HEK293 (cell line): ENCODE measurements around the gene CYP4F22.

Experiments used
- CTCF ChIA-PET: fragments of 350-600 bp; formaldehyde crosslinking; extraction: SDS; loops from one replicate; lab custom pipeline; 2021; ENCODE audit warnings: antibody characterized with exemption; lab: Yijun Ruan, JAX
- POLR2A ChIA-PET: fragments of 300-600 bp; formaldehyde crosslinking; extraction: SDS; loops from one replicate; lab custom pipeline; 2020; ENCODE audit warnings: antibody characterized with exemption, inconsistent platforms; lab: Yijun Ruan, JAX
- H3K27ac ChIP-seq: fragments of 200-500 bp; sonication (Bioruptor generic); 2 replicates; pipeline ENCODE4 v1.5.1; 2014; ENCODE audit warnings: low read depth, low read length, control low read depth, inconsistent platforms; ENCODE audit errors: extremely low read depth
- H3K36me3 ChIP-seq, 2 experiments: fragments of 200-500 bp in 1 of 2; sonication (Bioruptor generic) in 1 of 2; 1 replicate in 1 of 2; 2 replicates in 1 of 2; pipeline ENCODE4 v1.5.1; 2014 to 2017; ENCODE audit warnings: inconsistent platforms in 2 of 2, low read length in 2 of 2; ENCODE audit not compliant: control insufficient read depth in 2 of 2, insufficient read depth in 1 of 2
- H3K4me1 ChIP-seq: fragments of 200-500 bp; sonication (Bioruptor generic); 2 replicates; pipeline ENCODE4 v1.5.1; 2014; ENCODE audit warnings: mild to moderate bottlenecking, low read length, inconsistent platforms; ENCODE audit not compliant: control insufficient read depth, insufficient read depth
- H3K4me3 ChIP-seq: 2 replicates; pipeline ENCODE4 v1.5.1; 2011; ENCODE audit warnings: low read depth, mild to moderate bottlenecking, control low read depth, low read length, moderate library complexity
- H3K9me3 ChIP-seq: fragments of 200-500 bp; sonication (Bioruptor generic); 2 replicates; pipeline ENCODE4 v1.5.1; 2014; ENCODE audit warnings: low read depth, low read length, inconsistent platforms; ENCODE audit not compliant: control insufficient read depth, insufficient read depth
- BCL11A ChIP-seq: fragments of 450-650 bp; formaldehyde crosslinking; IDR thresholded peaks from 2 replicates; pipeline ENCODE4 v1.5.1; 2016; ENCODE audit warnings: low read depth, missing biosample characterization, missing genetic modification characterization
- KLF7 ChIP-seq: fragments of 450-650 bp; formaldehyde crosslinking; IDR thresholded peaks from 2 replicates; pipeline ENCODE4 v1.5.1; 2016; ENCODE audit warnings: missing biosample characterization, missing genetic modification characterization, borderline replicate concordance
- REPIN1 ChIP-seq: fragments of 450-650 bp; formaldehyde crosslinking; IDR thresholded peaks from 2 replicates; pipeline ENCODE4 v1.5.1; 2017; ENCODE audit warnings: missing biosample characterization, missing genetic modification characterization, low read depth
- ZIC2 ChIP-seq: fragments of 450-650 bp; formaldehyde crosslinking; IDR thresholded peaks from 2 replicates; pipeline ENCODE4 v1.5.1; 2016; ENCODE audit warnings: missing biosample characterization, missing genetic modification characterization
- ZNF214 ChIP-seq: fragments of 450-650 bp; formaldehyde crosslinking; IDR thresholded peaks from 2 replicates; pipeline ENCODE4 v1.5.1; 2017; ENCODE audit warnings: missing biosample characterization, mild to moderate bottlenecking, missing genetic modification characterization, borderline replicate concordance
- ZNF449 ChIP-seq: fragments of 450-650 bp; formaldehyde crosslinking; IDR thresholded peaks from 2 replicates; pipeline ENCODE4 v1.5.1; 2017; ENCODE audit warnings: missing biosample characterization, mild to moderate bottlenecking, missing genetic modification characterization, moderate library complexity
- ZNF518A ChIP-seq: fragments of 450-650 bp; formaldehyde crosslinking; conservative IDR thresholded peaks from 2 replicates; pipeline ENCODE4 v1.5.1; 2016; ENCODE audit warnings: low read depth, missing biosample characterization, missing genetic modification characterization
- ZNF561 ChIP-seq: fragments of 450-650 bp; IDR thresholded peaks from 2 replicates; pipeline ENCODE4 v1.5.1; 2018; ENCODE audit warnings: missing biosample characterization, missing genetic modification characterization, borderline replicate concordance
- ZNF658 ChIP-seq: fragments of 450-650 bp; formaldehyde crosslinking; IDR thresholded peaks from 2 replicates; pipeline ENCODE4; 2016; ENCODE audit warnings: missing biosample characterization, missing genetic modification characterization
- ZNF747 ChIP-seq: fragments of 450-650 bp; formaldehyde crosslinking; IDR thresholded peaks from 2 replicates; pipeline ENCODE4 v1.5.1; 2016; ENCODE audit warnings: missing biosample characterization, missing genetic modification characterization
- ZNF768 ChIP-seq: fragments of 450-650 bp; formaldehyde crosslinking; IDR thresholded peaks from 2 replicates; pipeline ENCODE4 v1.5.1; 2018; ENCODE audit warnings: missing biosample characterization, mild to moderate bottlenecking, missing genetic modification characterization
- ZNF792 ChIP-seq: fragments of 450-650 bp; formaldehyde crosslinking; IDR thresholded peaks from 2 replicates; pipeline ENCODE4 v1.5.1; 2016; ENCODE audit warnings: missing biosample characterization, missing genetic modification characterization

CYP4F22 gene

GRCh38 chr19:15508035-15508710 is at the start of gene CYP4F22 (continued):
- no peak for TF ChIP-seq ZNF214 (tag by site-specific recombination)
- TF ChIP-seq KLF7, result no peak
- no peak for TF ChIP-seq REPIN1 (tag by site-specific recombination)
- peak; percentile 24; the same call in 1 of the 2 replicates for TF ChIP-seq ZIC2

- H3K36me3 ChIP-seq, result no peaks in the 10 kb centered on the region
- TF ChIP-seq ZNF768, result peak; percentile 79; the same call in 1 of the 2 replicates
- TF ChIP-seq ZNF449 (tag by site-specific recombination), result peak; percentile 69
- TF ChIP-seq ZNF561 (tag by site-specific recombination), result no peak
- TF ChIP-seq, all 188 proteins: peak for 2
- ChIA-PET POLR2A (no interaction called here), CTCF (no interaction called here)
- Histone ChIP-seq H3K27ac (no peak overlapping the region), H3K9me3 (no peaks in the 10 kb centered on the region), H3K4me1 (no peaks in the 10 kb centered on the region; the same call in 1 of the 2 replicates), H3K4me3 (no peak overlapping the region)
Observed at GRCh38 chr19:15461694-15462093, 46.6 kb upstream of the CYP4F22 start.

GRCh38 chr19:15463861-15464371 is 44.4 kb upstream of the CYP4F22 start:
- no peak overlapping the region for H3K4me3 ChIP-seq
- ChIA-PET CTCF (interaction anchor here (0.7 kb wide), 2 partner anchors 10 to 39 kb away, joined by 3 to 4 read pairs; no protein-coding TSS in a partner anchor), POLR2A (no interaction called here)
- no peaks in the 10 kb centered on the region for H3K9me3 ChIP-seq
- no peak overlapping the region for H3K27ac ChIP-seq
- no peaks in the 10 kb centered on the region for H3K4me1 ChIP-seq
- H3K36me3 ChIP-seq, result no peaks in the 10 kb centered on the region
- TF ChIP-seq ZNF658, result no peak
- no peak for TF ChIP-seq ZNF747
- no peak for TF ChIP-seq BCL11A (tag by site-specific recombination)
- no peak for TF ChIP-seq ZNF518A
- no peak for TF ChIP-seq ZNF214 (tag by site-specific recombination)
- TF ChIP-seq ZNF792, result no peak
